OCI-LY1 (cell line): ENCODE results near the gene PPFIA1.

Experiments
- H2AFZ ChIP-seq: fragments of 200-600 bp; sonication (generic), shearing (Covaris generic); 2 replicates; pipeline ENCODE4 v1.6.0; 2014; ENCODE audit warnings: antibody characterized with exemption, mild to moderate bottlenecking, low read length
- H3F3A ChIP-seq: fragments of 200-600 bp; sonication (generic), shearing (Covaris generic); 2 replicates; pipeline ENCODE4 v1.6.0; 2014; ENCODE audit warnings: mild to moderate bottlenecking, antibody characterized with exemption, low read length, moderate library complexity; ENCODE audit not compliant: insufficient read depth
- H3K27ac ChIP-seq: fragments of 200-600 bp; sonication (generic); 2 replicates; pipeline ENCODE4 v1.5.1; 2014; ENCODE audit warnings: low read length, mixed run types, mild to moderate bottlenecking, low read depth; ENCODE audit not compliant: poor library complexity, severe bottlenecking
- H3K27me3 ChIP-seq: fragments of 200-600 bp; sonication (generic); 2 replicates; pipeline ENCODE4 v1.6.0; 2014; ENCODE audit warnings: antibody characterized with exemption, mild to moderate bottlenecking, low read length, moderate library complexity; ENCODE audit not compliant: insufficient read depth
- H3K36me3 ChIP-seq: fragments of 200-600 bp; sonication (generic); 2 replicates; pipeline ENCODE4 v1.6.1; 2014; ENCODE audit warnings: mild to moderate bottlenecking, antibody characterized with exemption, low read length, moderate library complexity, mixed read lengths; ENCODE audit not compliant: insufficient read depth
- H3K4me1 ChIP-seq: fragments of 200-600 bp; sonication (generic); 2 replicates; pipeline ENCODE4 v1.5.1; 2014; ENCODE audit warnings: mild to moderate bottlenecking, low read length, moderate library complexity; ENCODE audit not compliant: insufficient read depth, severe bottlenecking
- H3K4me2 ChIP-seq: fragments of 200-600 bp; sonication (generic), shearing (Covaris generic); 2 replicates; pipeline ENCODE4 v1.6.1; 2014; ENCODE audit warnings: low read length
- H3K4me3 ChIP-seq: fragments of 200-600 bp; sonication (generic); 2 replicates; pipeline ENCODE4 v1.5.1; 2014; ENCODE audit warnings: low read length, low read depth, mild to moderate bottlenecking, mixed read lengths; ENCODE audit not compliant: poor library complexity, severe bottlenecking
- H3K79me2 ChIP-seq: fragments of 200-600 bp; shearing (Covaris generic); 2 replicates; pipeline ENCODE4 v1.6.1; 2016; ENCODE audit warnings: mixed run types, low read length, mixed read lengths; ENCODE audit not compliant: insufficient read depth
- H3K9ac ChIP-seq: fragments of 200-600 bp; sonication (generic), shearing (Covaris generic); 2 replicates; pipeline ENCODE4 v1.6.1; 2014; ENCODE audit warnings: mild to moderate bottlenecking, low read length, mixed read lengths
- H3K9me2 ChIP-seq: fragments of 200-600 bp; sonication (generic), shearing (Covaris generic); 2 replicates; pipeline ENCODE4 v1.6.1; 2014; ENCODE audit warnings: low read depth, mild to moderate bottlenecking, low read length, mixed read lengths
- H3K9me3 ChIP-seq: fragments of 200-600 bp; shearing (Covaris generic); 2 replicates; pipeline ENCODE4 v1.6.1; 2014; ENCODE audit warnings: low read length, mixed read lengths
- H4K20me1 ChIP-seq: fragments of 200-600 bp; sonication (generic), shearing (Covaris generic); 2 replicates; pipeline ENCODE4 v1.6.0; 2016; ENCODE audit warnings: mild to moderate bottlenecking, low read length; ENCODE audit not compliant: insufficient read depth
- CTCF ChIP-seq: fragments of 200-600 bp; sonication (generic), shearing (Covaris generic); IDR thresholded peaks from 2 replicates; pipeline ENCODE4 v1.5.1; 2017; ENCODE audit warnings: mild to moderate bottlenecking, antibody characterized with exemption, low read length, moderate library complexity, mixed read lengths
- EZH2 ChIP-seq: fragments of 200-600 bp; sonication (generic), shearing (Covaris generic); IDR thresholded peaks from 2 replicates; pipeline ENCODE4 v1.8.0; 2017; ENCODE audit warnings: borderline replicate concordance, mixed run types, mild to moderate bottlenecking, antibody characterized with exemption, low read length, moderate library complexity, mixed read lengths

The PPFIA1 gene

GRCh38 chr11:70429428-70429705 is 158.9 kb downstream of the PPFIA1 start:
- TF ChIP-seq EZH2 (no peak), CTCF (no peak)
- Histone ChIP-seq H3K4me1 (no peaks in the 10 kb centered on the region), H3K27ac (no peak overlapping the region), H3K27me3 (no peaks in the 10 kb centered on the region), H3K4me3 (no peak overlapping the region), H3F3A (no peaks in the 10 kb centered on the region), H3K36me3 (no peaks in the 10 kb centered on the region), H3K9me3 (no peaks in the 10 kb centered on the region), H3K4me2 (no peak overlapping the region), H3K79me2 (no peaks in the 10 kb centered on the region), H3K9ac (no peak overlapping the region), H2AFZ (no peak overlapping the region), H4K20me1 (no peaks in the 10 kb centered on the region), H3K9me2 (no peaks in the 10 kb centered on the region)

GRCh38 chr11:70429724-70430521 is 159.4 kb downstream of the PPFIA1 start:
- H2AFZ ChIP-seq, result no peak overlapping the region
- H3K4me3 ChIP-seq, result no peak overlapping the region
- no peak for TF ChIP-seq CTCF
- no peak for TF ChIP-seq EZH2
- no peaks in the 10 kb centered on the region for H3K9me3 ChIP-seq
- H4K20me1 ChIP-seq, result no peaks in the 10 kb centered on the region
- no peaks in the 10 kb centered on the region for H3K4me1 ChIP-seq
- H3K27me3 ChIP-seq, result no peaks in the 10 kb centered on the region
- no peak overlapping the region for H3K4me2 ChIP-seq
- no peak overlapping the region for H3K9ac ChIP-seq
- H3F3A ChIP-seq, result no peaks in the 10 kb centered on the region
- H3K36me3 ChIP-seq, result no peaks in the 10 kb centered on the region
- no peaks in the 10 kb centered on the region for H3K9me2 ChIP-seq
- no peak overlapping the region for H3K27ac ChIP-seq
- H3K79me2 ChIP-seq, result no peaks in the 10 kb centered on the region

- H3K9ac ChIP-seq, result no peak overlapping the region
- no peaks in the 10 kb centered on the region for H3K36me3 ChIP-seq
- H3K4me2 ChIP-seq, result no peak overlapping the region
- H3K79me2 ChIP-seq, result no peaks in the 10 kb centered on the region
- TF ChIP-seq CTCF, result no peak
- no peak for TF ChIP-seq EZH2
- no peak overlapping the region for H3K4me3 ChIP-seq
- no peaks in the 10 kb centered on the region for H4K20me1 ChIP-seq
- no peaks in the 10 kb centered on the region for H3K9me3 ChIP-seq
- no peaks in the 10 kb centered on the region for H3K4me1 ChIP-seq
- no peaks in the 10 kb centered on the region; the same call in 1 of the 2 replicates for H3K27me3 ChIP-seq
- no peak overlapping the region for H3K27ac ChIP-seq
- H3K9me2 ChIP-seq, result no peaks in the 10 kb centered on the region
- H3F3A ChIP-seq, result no peaks in the 10 kb centered on the region
- no peak overlapping the region for H2AFZ ChIP-seq
These were observed 160.4 kb downstream of the PPFIA1 start for GRCh38 chr11:70430671-70431574.
